Muscle layer of duodenum (tissue), 2 donors: ENCODE data around the gene CELF4.
A peak's percentile ranks its signal among the peaks of the same experiment; 100 is the strongest.

ENCODE experiments used
- H3K27ac ChIP-seq: one replicate; pipeline ENCODE4 v1.7.0; 2013; ENCODE audit warnings: mild to moderate bottlenecking, low read length
- H3K27me3 ChIP-seq: one replicate; pipeline ENCODE4 v1.7.0; 2013; ENCODE audit warnings: low read depth, mild to moderate bottlenecking, control low read depth, low read length
- H3K36me3 ChIP-seq, 2 donors: one replicate each; pipeline ENCODE4 v1.7.0; 2013; ENCODE audit warnings: low read length in 2 of 2, control low read depth in 1 of 2, mild to moderate bottlenecking in 1 of 2; ENCODE audit not compliant: insufficient read depth in 2 of 2, control insufficient read depth in 1 of 2
- H3K4me1 ChIP-seq, 2 donors: one replicate each; pipeline ENCODE4 v1.7.0; 2013; ENCODE audit warnings: low read length in 2 of 2, mild to moderate bottlenecking in 2 of 2, control low read depth in 1 of 2, moderate library complexity in 1 of 2; ENCODE audit not compliant: insufficient read depth in 2 of 2, control insufficient read depth in 1 of 2
- H3K4me3 ChIP-seq, 2 donors: one replicate each; pipeline ENCODE4 v1.7.0; 2013; ENCODE audit warnings: low read length in 2 of 2, low read depth in 1 of 2, mild to moderate bottlenecking in 1 of 2
- H3K9me3 ChIP-seq, 2 donors: one replicate each; pipeline ENCODE4 v1.7.0; 2013; ENCODE audit warnings: low read length in 2 of 2, control low read depth in 1 of 2, mild to moderate bottlenecking in 1 of 2; ENCODE audit not compliant: control insufficient read depth in 1 of 2
- donor health status: healthy.

The CELF4 gene

DNA sequence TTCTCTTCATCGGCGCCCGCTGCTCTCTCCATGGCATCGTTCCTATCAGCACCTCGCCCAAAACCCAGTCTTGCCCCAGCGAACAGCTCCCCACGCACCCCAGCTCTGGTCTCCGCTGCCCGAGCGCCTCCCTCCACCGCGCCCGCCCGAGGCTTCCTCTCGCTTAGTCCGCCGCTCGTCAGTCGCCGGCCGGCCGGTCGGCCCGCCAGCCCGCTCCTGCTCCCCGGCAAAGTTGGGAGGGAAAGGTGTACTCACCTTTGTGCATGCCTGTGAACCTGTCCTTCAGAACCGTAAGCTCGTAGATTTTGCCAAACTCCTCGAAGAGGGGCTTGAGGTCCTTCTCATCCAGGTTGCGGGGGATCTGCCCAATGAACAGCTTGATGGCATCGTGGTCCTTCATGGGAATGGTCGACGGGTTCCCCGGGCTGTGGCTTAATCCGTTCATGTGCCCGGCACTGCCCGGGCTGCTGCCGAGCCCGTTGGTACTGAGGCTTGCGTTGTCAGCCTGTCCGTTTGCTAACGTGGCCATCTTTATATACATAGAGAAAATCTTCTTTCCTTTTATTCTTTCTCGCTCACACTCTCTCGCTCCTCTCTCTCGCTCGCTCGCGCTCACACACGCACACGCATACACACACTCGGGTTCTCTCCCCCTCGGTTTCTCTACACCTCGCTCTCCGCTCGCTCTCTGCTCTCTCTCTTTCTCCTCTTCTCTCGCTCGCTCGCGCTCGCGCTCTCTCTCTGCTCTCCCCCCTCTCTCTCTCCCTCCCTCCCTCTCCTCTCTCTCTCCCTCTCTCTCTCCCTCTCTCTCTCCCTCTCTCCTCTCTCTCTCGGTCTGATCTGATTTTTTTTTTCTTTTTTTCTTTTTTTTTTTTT lies at the start of gene CELF4:
Gene CELF4 (minus strand): TSS at position 698 of the 876 bp plus-strand sequence.
- Histone ChIP-seq H3K4me3 (peak within 1 kb of the TSS; percentile 60 to 85), H3K27ac (no peak within 1 kb of the TSS), H3K27me3 (peaks cover 30% of the 10 kb centered on the region), H3K36me3 (no peaks in the 10 kb centered on the region), H3K9me3 (no peaks in the 10 kb centered on the region), H3K4me1 (peaks cover 0 to 26% of the 10 kb centered on the region in 2 donors)

DNA sequence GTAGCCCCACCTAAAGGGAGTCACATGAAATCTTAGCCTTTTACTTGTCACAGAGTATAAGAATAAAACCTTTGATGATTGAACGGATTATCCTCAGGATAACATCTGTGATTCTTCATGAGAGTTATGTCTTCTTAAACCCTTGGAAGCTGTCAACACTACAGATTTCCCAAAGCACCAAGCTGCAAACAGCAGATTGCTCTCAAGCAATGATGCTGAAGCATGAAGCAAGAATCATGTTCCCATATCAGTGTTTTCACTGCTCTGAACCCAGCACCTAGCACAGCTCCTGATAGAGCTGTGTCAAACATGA lies 47.6 kb upstream of the CELF4 start:
- no peaks in the 10 kb centered on the region for H3K9me3 ChIP-seq
- no peaks in the 10 kb centered on the region for H3K4me1 ChIP-seq
- no peaks in the 10 kb centered on the region for H3K36me3 ChIP-seq
- no peaks in the 10 kb centered on the region for H3K27me3 ChIP-seq
- no peak overlapping the region for H3K27ac ChIP-seq
- no peak overlapping the region for H3K4me3 ChIP-seq

DNA sequence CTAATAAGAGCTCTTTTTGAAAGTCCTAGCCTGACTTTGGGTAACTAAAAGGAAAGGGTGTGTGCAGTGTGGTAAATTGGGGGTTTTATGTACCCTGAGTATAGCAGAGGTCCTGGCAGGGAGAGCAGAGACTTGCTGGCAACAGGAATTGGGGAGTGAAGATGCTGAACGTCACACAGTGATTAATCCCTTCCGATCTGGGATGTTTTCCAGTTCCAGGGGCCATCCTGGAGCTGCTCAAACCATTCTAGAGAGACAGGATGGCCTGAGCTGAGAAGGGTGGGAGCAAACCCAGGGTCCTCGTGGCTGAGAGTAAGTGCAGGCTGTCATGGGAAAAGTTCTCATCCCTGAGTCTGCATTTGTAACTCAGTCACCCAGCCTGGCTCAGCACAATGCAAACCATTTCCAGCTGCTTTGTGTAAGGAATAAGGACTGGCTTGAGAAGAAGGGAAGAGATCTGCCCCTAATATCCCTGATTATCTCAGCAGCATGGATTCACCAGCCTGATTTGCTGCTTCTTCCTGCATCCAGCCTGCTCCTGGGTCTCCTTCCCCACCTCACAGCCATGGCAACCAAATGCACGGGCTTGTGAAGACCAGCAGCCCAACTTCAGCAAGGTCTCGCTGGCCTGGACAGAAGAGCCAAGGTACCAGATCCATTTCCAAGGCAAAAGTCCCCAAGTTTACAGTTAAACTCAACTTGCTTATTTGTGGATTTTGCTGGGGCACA lies 47.1 kb upstream of the CELF4 start:
- H3K27ac ChIP-seq: no peak overlapping the region
- no peaks in the 10 kb centered on the region for H3K36me3 ChIP-seq
- H3K4me3 ChIP-seq: no peak overlapping the region
- H3K27me3 ChIP-seq: no peaks in the 10 kb centered on the region
- H3K9me3 ChIP-seq: no peaks in the 10 kb centered on the region
- no peaks in the 10 kb centered on the region for H3K4me1 ChIP-seq

DNA sequence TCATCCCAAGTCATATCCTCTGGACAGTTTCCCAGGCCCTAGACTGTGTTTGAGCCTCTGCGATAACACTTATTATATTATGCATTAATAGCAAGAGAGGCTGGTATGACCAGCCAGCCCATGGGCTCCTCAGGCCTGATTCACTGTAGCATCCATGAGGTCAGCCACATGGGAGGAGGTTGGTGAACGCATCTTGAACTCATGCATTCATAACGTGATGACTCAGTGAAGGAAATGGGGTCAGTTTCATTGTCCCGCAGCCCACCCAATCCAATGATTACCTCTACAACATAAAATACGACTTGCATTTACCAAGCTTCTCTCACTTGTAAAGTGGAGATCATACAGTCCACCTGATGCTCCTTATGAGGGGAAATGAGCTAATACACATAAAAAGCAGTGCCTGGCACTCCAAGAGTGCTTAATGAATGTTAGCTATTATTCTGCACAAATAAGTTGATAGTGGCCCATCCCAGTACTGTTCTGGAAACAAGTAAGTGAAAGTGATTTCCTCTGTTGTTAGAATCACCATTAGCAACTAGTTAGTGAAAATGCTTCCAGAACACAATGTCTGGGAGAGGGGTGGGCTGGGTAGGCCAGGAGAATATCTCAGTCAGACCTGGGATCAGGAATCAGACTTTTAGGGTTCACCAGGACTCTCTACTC lies 46.1 kb upstream of the CELF4 start:
- Histone ChIP-seq H3K27me3 (no peaks in the 10 kb centered on the region), H3K9me3 (no peaks in the 10 kb centered on the region), H3K4me1 (no peaks in the 10 kb centered on the region), H3K27ac (no peak overlapping the region), H3K36me3 (no peaks in the 10 kb centered on the region), H3K4me3 (no peak overlapping the region)

DNA sequence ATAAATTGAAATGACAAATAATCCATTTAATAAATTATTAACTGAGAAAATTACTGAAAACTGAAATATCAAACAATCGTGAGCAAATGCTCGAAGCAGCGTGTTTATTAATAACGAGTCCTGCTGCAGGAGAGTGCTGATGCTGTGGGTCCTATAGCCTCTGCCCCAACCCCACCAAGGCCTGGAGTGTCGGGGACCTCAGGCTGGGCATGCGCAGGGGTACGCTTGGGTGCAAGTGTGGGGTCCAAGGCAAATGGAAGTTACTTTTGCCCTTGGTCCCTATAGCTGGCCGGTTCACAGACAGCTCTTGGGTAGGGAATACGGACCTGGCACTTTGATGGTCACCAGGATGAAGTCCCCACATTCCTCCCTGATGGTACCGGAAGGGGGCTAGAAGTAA lies 43.3 kb upstream of the CELF4 start:
- no peaks in the 10 kb centered on the region for H3K9me3 ChIP-seq
- no peaks in the 10 kb centered on the region for H3K36me3 ChIP-seq
- H3K27me3 ChIP-seq: no peaks in the 10 kb centered on the region
- H3K4me3 ChIP-seq: no peak overlapping the region
- no peak overlapping the region for H3K27ac ChIP-seq
- no peaks in the 10 kb centered on the region for H3K4me1 ChIP-seq

DNA sequence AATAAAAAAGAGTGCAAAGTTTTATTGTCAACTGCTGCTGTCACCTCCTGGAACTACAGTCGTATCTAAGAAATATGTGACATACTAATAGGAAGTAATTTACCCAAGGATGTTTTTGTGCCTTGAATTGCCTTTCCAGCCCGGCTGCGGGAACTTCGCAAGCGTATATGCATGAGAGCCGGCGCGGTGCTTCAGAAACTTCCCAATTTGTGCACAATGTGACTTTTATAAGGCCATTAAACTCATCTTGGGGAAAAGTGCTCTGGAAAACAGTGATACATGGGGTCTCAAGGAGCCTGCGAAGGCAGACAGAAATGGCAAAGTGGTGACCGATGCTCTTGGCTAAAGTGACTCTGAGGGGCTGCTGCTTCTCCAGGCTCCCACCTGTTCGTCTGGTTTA lies 41.7 kb upstream of the CELF4 start:
- Histone ChIP-seq H3K27ac (no peak overlapping the region), H3K4me3 (no peak overlapping the region), H3K4me1 (no peaks in the 10 kb centered on the region), H3K27me3 (no peaks in the 10 kb centered on the region), H3K36me3 (no peaks in the 10 kb centered on the region), H3K9me3 (no peaks in the 10 kb centered on the region)

DNA sequence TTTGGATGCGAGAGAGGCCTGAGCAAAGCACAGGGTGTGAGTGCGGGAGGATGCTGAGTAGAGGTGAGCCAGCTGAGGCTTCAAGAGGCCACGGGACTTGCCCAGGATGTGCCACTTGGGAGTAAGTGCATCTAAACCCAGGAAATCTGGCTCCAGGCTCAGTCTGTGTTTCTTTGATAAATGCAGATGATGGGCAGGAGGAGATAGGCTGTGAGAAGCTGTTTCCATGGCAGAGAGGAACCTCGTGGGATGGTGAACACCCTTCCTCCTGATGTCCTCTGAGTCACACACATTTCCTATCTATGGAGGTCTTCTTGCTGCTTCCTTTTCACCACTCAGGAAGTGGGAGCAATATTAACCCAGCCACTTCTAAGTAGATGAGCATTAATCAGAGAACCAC lies 38.4 kb upstream of the CELF4 start:
- no peaks in the 10 kb centered on the region for H3K36me3 ChIP-seq
- H3K9me3 ChIP-seq: no peaks in the 10 kb centered on the region
- no peak overlapping the region for H3K27ac ChIP-seq
- no peaks in the 10 kb centered on the region for H3K27me3 ChIP-seq
- no peaks in the 10 kb centered on the region for H3K4me1 ChIP-seq
- no peak overlapping the region for H3K4me3 ChIP-seq

DNA sequence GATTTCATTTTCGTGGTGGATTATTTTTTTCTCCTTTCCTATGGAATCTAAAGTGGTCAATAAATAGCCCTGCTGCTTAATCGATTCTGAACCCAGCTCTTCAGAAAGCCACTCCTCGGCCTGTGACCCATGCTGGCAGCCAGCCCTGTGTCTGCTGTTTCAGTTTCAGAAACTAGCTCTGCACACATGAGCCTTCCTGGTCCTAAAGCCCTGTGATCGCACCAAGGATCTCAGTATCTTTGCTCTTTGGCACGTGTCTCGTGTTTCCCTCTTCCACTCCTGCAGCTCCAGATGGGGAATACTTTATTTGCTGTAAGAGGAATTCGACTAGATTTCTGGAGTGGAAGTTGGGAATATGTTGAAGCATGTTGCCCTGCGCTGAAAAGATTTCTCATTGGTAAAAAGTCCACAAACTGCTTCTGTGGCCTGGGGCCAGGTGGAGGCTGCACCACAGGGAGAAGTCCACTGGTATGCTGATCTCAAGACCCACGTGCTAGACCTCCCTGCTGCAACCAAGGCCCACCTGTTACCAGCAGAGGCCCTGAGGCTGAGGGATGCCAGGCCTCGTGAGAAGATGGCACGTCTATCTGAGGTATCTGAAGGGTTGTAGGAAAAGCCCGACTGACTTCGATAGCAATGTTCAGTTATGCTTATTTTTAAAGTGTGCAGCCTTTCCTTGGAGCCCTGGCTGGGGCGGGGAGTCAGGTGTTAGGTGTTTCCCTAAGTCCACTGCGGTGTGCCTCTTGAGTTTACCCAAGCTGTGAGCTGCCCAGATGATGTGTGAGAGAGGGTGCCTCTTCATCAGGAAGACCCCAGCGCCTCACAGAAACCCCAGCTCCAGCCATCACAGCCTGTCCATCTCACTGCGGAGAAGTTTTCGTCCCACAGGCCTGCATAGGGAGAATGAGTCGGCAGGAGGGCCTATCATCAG lies 33.6 kb upstream of the CELF4 start:
- no peaks in the 10 kb centered on the region for H3K9me3 ChIP-seq
- no peaks in the 10 kb centered on the region for H3K36me3 ChIP-seq
- H3K27me3 ChIP-seq: no peaks in the 10 kb centered on the region
- no peak overlapping the region for H3K4me3 ChIP-seq
- no peak overlapping the region for H3K27ac ChIP-seq
- no peaks in the 10 kb centered on the region for H3K4me1 ChIP-seq

DNA sequence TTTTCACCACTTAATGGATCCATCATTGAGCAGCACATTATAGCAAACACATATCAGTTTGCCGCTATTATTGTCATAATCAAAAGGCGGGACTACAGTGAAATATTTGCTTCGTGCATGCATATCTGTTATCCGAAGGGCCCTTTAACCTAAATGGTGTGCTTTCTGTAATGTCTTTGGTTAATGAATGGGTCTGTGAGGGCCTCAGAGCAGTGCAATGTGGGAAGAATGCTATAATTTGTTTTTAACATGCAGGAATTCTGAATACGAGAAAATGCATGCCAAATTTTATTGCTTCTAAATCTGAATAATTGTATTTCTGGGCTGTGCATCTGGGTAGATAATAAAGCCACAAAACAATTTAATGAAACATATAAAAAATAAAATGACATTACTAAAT lies 32.8 kb upstream of the CELF4 start:
- Histone ChIP-seq H3K36me3 (no peaks in the 10 kb centered on the region), H3K4me1 (no peaks in the 10 kb centered on the region), H3K27me3 (no peaks in the 10 kb centered on the region), H3K27ac (no peak overlapping the region), H3K4me3 (no peak overlapping the region), H3K9me3 (no peaks in the 10 kb centered on the region)

DNA sequence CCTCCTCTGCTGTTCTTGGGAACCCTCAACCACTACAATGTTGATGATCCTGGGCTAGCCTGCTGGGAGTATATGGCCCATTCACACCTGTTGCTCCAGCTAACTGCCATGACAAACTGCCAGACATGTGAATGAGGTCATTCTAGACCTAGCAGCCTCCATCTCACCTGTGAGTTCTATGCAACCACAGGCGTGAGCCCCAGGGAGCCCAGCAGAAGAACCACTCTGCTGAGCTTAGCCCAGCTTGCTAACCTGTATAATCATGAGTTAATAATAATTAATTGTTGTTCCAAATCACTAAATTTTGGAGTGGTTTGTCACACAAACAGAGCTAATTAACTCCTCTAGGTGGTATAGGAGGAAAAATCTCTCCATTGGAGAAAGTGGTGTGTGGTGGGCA lies 24.7 kb upstream of the CELF4 start:
- Histone ChIP-seq H3K27me3 (no peaks in the 10 kb centered on the region), H3K36me3 (no peaks in the 10 kb centered on the region), H3K4me3 (no peak overlapping the region), H3K9me3 (peaks cover 0 to 3% of the 10 kb centered on the region in 2 donors), H3K27ac (no peak overlapping the region), H3K4me1 (no peaks in the 10 kb centered on the region)

DNA sequence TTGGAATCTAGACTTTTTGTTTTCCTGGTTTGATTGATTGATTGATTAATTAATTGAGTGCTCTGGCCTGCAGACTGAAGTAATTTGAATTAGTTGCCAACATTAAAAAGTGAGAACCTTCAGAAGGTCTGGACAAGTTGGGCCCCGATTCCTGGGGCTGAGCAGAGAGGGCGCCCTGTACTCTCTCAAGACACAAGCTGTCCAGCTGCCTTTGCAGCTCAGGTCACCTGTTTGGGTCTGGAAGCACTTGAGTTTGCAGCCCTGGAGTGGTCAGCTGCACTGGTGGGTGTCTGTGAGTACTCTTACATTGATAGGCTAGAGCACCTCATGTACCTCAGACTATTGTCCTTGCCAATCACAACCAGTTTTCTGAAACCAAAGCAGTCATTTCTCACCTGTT lies 22.7 kb upstream of the CELF4 start:
- no peak overlapping the region for H3K4me3 ChIP-seq
- H3K9me3 ChIP-seq: peaks cover 0 to 3% of the 10 kb centered on the region in 2 donors
- no peak overlapping the region for H3K27ac ChIP-seq
- H3K4me1 ChIP-seq: no peaks in the 10 kb centered on the region
- H3K36me3 ChIP-seq: no peaks in the 10 kb centered on the region
- no peaks in the 10 kb centered on the region for H3K27me3 ChIP-seq
